ENCODE measurements around the gene PAX7.

The PAX7 gene

GRCh38 chr1:18703041-18703621, 72.5 kb downstream of the PAX7 start:
- TF ChIP-seq CTCF (conservative IDR thresholded peaks at IDR 0.05): no peak
- TF ChIP-seq ZFX (IDR thresholded peaks at IDR 0.05): no peak
- no peak overlapping the region for H3K27ac ChIP-seq

GRCh38 chr1:18705811-18706210, 75.2 kb downstream of the PAX7 start:
- no peak overlapping the region for H3K27ac ChIP-seq
- no peak for TF ChIP-seq ZFX (IDR thresholded peaks at IDR 0.05)
- no peak for TF ChIP-seq CTCF (conservative IDR thresholded peaks at IDR 0.05)

- TF ChIP-seq CTCF (conservative IDR thresholded peaks at IDR 0.05): no peak
- TF ChIP-seq ZFX (IDR thresholded peaks at IDR 0.05): no peak
- H3K27ac ChIP-seq: no peak overlapping the region
Measured at GRCh38 chr1:18707696-18708257, 77.1 kb downstream of the PAX7 start.

GRCh38 chr1:18710002-18710401, 79.4 kb downstream of the PAX7 start:
- no peak overlapping the region for H3K27ac ChIP-seq
- TF ChIP-seq CTCF (conservative IDR thresholded peaks at IDR 0.05) (no peak), ZFX (IDR thresholded peaks at IDR 0.05) (no peak)

GRCh38 chr1:18711003-18711402, 80.4 kb downstream of the PAX7 start:
- no peak overlapping the region for H3K27ac ChIP-seq
- no peak for TF ChIP-seq CTCF (conservative IDR thresholded peaks at IDR 0.05)
- TF ChIP-seq ZFX (IDR thresholded peaks at IDR 0.05): no peak

GRCh38 chr1:18711536-18712251, 81.0 kb downstream of the PAX7 start:
- no peak overlapping the region for H3K27ac ChIP-seq
- no peak for TF ChIP-seq CTCF (conservative IDR thresholded peaks at IDR 0.05)
- TF ChIP-seq ZFX (IDR thresholded peaks at IDR 0.05): no peak

- TF ChIP-seq CTCF (conservative IDR thresholded peaks at IDR 0.05) (no peak), ZFX (IDR thresholded peaks at IDR 0.05) (no peak)
- H3K27ac ChIP-seq: no peak overlapping the region
Measured at GRCh38 chr1:18712252-18712600, 81.6 kb downstream of the PAX7 start.

Data from C4-2B (cell line).